IMR-90 (cell line): Measurements from ENCODE around the gene FKTN.

Experiments used
- BHLHE40 ChIP-seq: fragments of 150-350 bp; IDR thresholded peaks from 2 replicates; pipeline ENCODE4 v1.6.1; 2016; ENCODE audit warnings: mild to moderate bottlenecking, low read depth, low read length
- CEBPB ChIP-seq: IDR thresholded peaks from 2 replicates; pipeline ENCODE4 v1.6.1; 2012; ENCODE audit warnings: low read depth, low read length, improper control_type of control experiment
- CHD1 ChIP-seq: IDR thresholded peaks from 2 replicates; pipeline ENCODE4 v1.6.1; 2012; ENCODE audit warnings: low read depth, low read length, improper control_type of control experiment
- FOS ChIP-seq: fragments of 150-350 bp; IDR thresholded peaks from 2 replicates; pipeline ENCODE4 v1.6.1; 2016; ENCODE audit warnings: low read depth, low read length
- MAZ ChIP-seq: IDR thresholded peaks from 2 replicates; pipeline ENCODE4 v1.6.1; 2012; ENCODE audit warnings: low read depth, mild to moderate bottlenecking, low read length, improper control_type of control experiment, moderate library complexity, borderline replicate concordance
- NFE2L2 ChIP-seq: fragments of 150-350 bp; IDR thresholded peaks from 2 replicates; pipeline ENCODE4 v1.6.1; 2016; ENCODE audit warnings: low read depth, mild to moderate bottlenecking, low read length
- POLR2A ChIP-seq: IDR thresholded peaks from 2 replicates; pipeline ENCODE4 v1.6.1; 2012; ENCODE audit warnings: mild to moderate bottlenecking, low read depth, low read length
- RAD21 ChIP-seq: IDR thresholded peaks from 2 replicates; pipeline ENCODE4 v1.6.1; 2012; ENCODE audit warnings: low read length, improper control_type of control experiment
- RCOR1 ChIP-seq: IDR thresholded peaks from 2 replicates; pipeline ENCODE4 v1.6.1; 2012; ENCODE audit warnings: mild to moderate bottlenecking, low read length, improper control_type of control experiment; ENCODE audit not compliant: insufficient replicate concordance
- RFX5 ChIP-seq: IDR thresholded peaks from 2 replicates; pipeline ENCODE4 v1.8.0; 2012; ENCODE audit warnings: low read depth, mild to moderate bottlenecking, low read length, moderate library complexity
- TF ChIP-seq, protein P1 (sequence below): conservative IDR thresholded peaks from 2 replicates; pipeline ENCODE4 v1.5.1; 2012; ENCODE audit warnings: mild to moderate bottlenecking, low read depth, low read length, improper control_type of control experiment
- TF ChIP-seq, protein P2 (sequence below): fragments of 150-350 bp; IDR thresholded peaks from 2 replicates; pipeline ENCODE4 v1.6.1; 2016; ENCODE audit warnings: low read depth, mild to moderate bottlenecking, low read length, moderate library complexity, borderline replicate concordance
- TF ChIP-seq, protein P3 (sequence below): fragments of 150-350 bp; IDR thresholded peaks from 2 replicates; pipeline ENCODE4 v1.6.1; 2017; ENCODE audit warnings: mild to moderate bottlenecking, antibody characterized with exemption, low read length, low read depth

DNA sequence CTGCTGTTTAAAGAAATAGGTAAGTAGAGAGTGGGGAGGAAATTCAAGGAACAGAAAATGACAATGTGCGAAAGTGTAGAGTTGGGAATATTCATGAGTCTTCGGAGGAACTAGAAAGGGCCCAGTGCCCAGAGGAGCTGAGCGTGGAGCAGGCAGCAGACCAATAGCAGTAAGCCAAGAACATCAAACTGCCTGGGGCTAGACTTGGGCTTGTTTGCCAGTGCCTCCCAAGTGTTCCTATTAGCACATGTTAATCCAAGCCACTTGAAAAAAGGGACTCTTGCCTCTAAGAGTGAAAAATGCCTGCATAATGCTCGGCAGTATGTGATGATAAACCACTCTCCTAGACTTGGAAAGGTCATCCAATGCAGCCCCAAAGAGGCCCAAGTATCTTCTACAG is 103.1 kb downstream of the FKTN start:
- TF ChIP-seq POLR2A (no peak), RAD21 (no peak), RCOR1 (no peak), MAZ (no peak), FOS (no peak), CHD1 (no peak), RFX5 (no peak), BHLHE40 (no peak), CEBPB (no peak), NFE2L2 (no peak)
- TF ChIP-seq, protein P1, sequence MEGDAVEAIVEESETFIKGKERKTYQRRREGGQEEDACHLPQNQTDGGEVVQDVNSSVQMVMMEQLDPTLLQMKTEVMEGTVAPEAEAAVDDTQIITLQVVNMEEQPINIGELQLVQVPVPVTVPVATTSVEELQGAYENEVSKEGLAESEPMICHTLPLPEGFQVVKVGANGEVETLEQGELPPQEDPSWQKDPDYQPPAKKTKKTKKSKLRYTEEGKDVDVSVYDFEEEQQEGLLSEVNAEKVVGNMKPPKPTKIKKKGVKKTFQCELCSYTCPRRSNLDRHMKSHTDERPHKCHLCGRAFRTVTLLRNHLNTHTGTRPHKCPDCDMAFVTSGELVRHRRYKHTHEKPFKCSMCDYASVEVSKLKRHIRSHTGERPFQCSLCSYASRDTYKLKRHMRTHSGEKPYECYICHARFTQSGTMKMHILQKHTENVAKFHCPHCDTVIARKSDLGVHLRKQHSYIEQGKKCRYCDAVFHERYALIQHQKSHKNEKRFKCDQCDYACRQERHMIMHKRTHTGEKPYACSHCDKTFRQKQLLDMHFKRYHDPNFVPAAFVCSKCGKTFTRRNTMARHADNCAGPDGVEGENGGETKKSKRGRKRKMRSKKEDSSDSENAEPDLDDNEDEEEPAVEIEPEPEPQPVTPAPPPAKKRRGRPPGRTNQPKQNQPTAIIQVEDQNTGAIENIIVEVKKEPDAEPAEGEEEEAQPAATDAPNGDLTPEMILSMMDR: no peak
- TF ChIP-seq, protein P2, sequence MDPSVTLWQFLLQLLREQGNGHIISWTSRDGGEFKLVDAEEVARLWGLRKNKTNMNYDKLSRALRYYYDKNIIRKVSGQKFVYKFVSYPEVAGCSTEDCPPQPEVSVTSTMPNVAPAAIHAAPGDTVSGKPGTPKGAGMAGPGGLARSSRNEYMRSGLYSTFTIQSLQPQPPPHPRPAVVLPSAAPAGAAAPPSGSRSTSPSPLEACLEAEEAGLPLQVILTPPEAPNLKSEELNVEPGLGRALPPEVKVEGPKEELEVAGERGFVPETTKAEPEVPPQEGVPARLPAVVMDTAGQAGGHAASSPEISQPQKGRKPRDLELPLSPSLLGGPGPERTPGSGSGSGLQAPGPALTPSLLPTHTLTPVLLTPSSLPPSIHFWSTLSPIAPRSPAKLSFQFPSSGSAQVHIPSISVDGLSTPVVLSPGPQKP: no peak
- TF ChIP-seq, protein P3, sequence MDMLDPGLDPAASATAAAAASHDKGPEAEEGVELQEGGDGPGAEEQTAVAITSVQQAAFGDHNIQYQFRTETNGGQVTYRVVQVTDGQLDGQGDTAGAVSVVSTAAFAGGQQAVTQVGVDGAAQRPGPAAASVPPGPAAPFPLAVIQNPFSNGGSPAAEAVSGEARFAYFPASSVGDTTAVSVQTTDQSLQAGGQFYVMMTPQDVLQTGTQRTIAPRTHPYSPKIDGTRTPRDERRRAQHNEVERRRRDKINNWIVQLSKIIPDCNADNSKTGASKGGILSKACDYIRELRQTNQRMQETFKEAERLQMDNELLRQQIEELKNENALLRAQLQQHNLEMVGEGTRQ: no peak
